HUES48 (cell line): ENCODE results near the gene CTSK.

Experiments used
- H3K27ac ChIP-seq: one replicate; pipeline ENCODE4 v1.7.0; 2013; ENCODE audit warnings: low read depth, low read length, inconsistent platforms
- H3K27me3 ChIP-seq: 2 replicates; pipeline ENCODE4 v1.6.1; 2013; ENCODE audit warnings: mild to moderate bottlenecking, low read length; ENCODE audit not compliant: control insufficient read depth, insufficient read depth
- H3K36me3 ChIP-seq: 2 replicates; pipeline ENCODE4 v1.6.1; 2013; ENCODE audit warnings: low read length; ENCODE audit not compliant: control insufficient read depth, insufficient read depth
- H3K4me1 ChIP-seq: 2 replicates; pipeline ENCODE4 v1.6.1; 2013; ENCODE audit warnings: mild to moderate bottlenecking, low read length; ENCODE audit not compliant: control insufficient read depth, insufficient read depth
- H3K4me3 ChIP-seq: 2 replicates; pipeline ENCODE4 v1.5.1; 2013; ENCODE audit warnings: mild to moderate bottlenecking, low read depth, low read length
- H3K9ac ChIP-seq: 2 replicates; pipeline ENCODE4 v1.6.1; 2013; ENCODE audit warnings: mild to moderate bottlenecking, low read depth, low read length, moderate library complexity
- H3K9me3 ChIP-seq: 2 replicates; pipeline ENCODE4 v1.6.1; 2013; ENCODE audit warnings: low read length; ENCODE audit not compliant: control insufficient read depth, insufficient read depth

CTSK gene

GRCh38 chr1:150761801-150762200 lies 46.3 kb downstream of the CTSK start:
- Histone ChIP-seq H3K4me3 (no peak overlapping the region), H3K4me1 (no peaks in the 10 kb centered on the region), H3K9ac (no peak overlapping the region), H3K9me3 (0 out of 2 replicates have a peak, but pooled peaks cover 6% of the 10 kb centered on the region), H3K27me3 (no peaks in the 10 kb centered on the region), H3K27ac (no peak overlapping the region), H3K36me3 (no peaks in the 10 kb centered on the region)

- Histone ChIP-seq H3K36me3 (no peaks in the 10 kb centered on the region), H3K27me3 (no peaks in the 10 kb centered on the region)
Measured at GRCh38 chr1:150760013-150760412, 48.0 kb downstream of the CTSK start.

GRCh38 chr1:150753416-150753815 lies 54.6 kb downstream of the CTSK start:
- H3K27me3 ChIP-seq, result no peaks in the 10 kb centered on the region
- no peaks in the 10 kb centered on the region for H3K36me3 ChIP-seq
- no peak overlapping the region for H3K9ac ChIP-seq
- no peaks in the 10 kb centered on the region for H3K4me1 ChIP-seq
- no peaks in the 10 kb centered on the region for H3K9me3 ChIP-seq
- no peak overlapping the region for H3K27ac ChIP-seq
- no peak overlapping the region for H3K4me3 ChIP-seq

More at GRCh38 chr1:150760013-150760412, 48.0 kb downstream of the CTSK start:
- Histone ChIP-seq H3K4me3 (no peak overlapping the region), H3K4me1 (no peaks in the 10 kb centered on the region), H3K9ac (no peak overlapping the region), H3K27ac (no peak overlapping the region), H3K9me3 (0 out of 2 replicates have a peak, but pooled peaks cover 6% of the 10 kb centered on the region)

GRCh38 chr1:150751443-150751842 lies 56.6 kb downstream of the CTSK start:
- Histone ChIP-seq H3K9me3 (no peaks in the 10 kb centered on the region), H3K4me1 (no peaks in the 10 kb centered on the region), H3K9ac (no peak overlapping the region), H3K36me3 (no peaks in the 10 kb centered on the region), H3K4me3 (no peak overlapping the region), H3K27ac (no peak overlapping the region), H3K27me3 (no peaks in the 10 kb centered on the region)

- Histone ChIP-seq H3K4me3 (no peak overlapping the region), H3K4me1 (no peaks in the 10 kb centered on the region), H3K9ac (no peak overlapping the region), H3K27ac (no peak overlapping the region), H3K27me3 (no peaks in the 10 kb centered on the region), H3K36me3 (no peaks in the 10 kb centered on the region), H3K9me3 (no peaks in the 10 kb centered on the region)
Measured at GRCh38 chr1:150749720-150750311, 58.2 kb downstream of the CTSK start.

- H3K4me1 ChIP-seq, result no peaks in the 10 kb centered on the region
- no peaks in the 10 kb centered on the region for H3K27me3 ChIP-seq
- no peaks in the 10 kb centered on the region for H3K36me3 ChIP-seq
- H3K9ac ChIP-seq, result no peak overlapping the region
- H3K4me3 ChIP-seq, result no peak overlapping the region
- H3K27ac ChIP-seq, result no peak overlapping the region
- no peaks in the 10 kb centered on the region for H3K9me3 ChIP-seq
Measured at GRCh38 chr1:150748878-150749719, 59.0 kb downstream of the CTSK start.
